SK-N-SH (cell line): ENCODE results near the gene BICC1. TPM values are rescaled to one million over a fixed set of nuclear protein-coding genes. Genes with fewer than 3 reads are reported as not detected.
"Not testable (repeated sequence)": the region's sequence is repeated elsewhere in the genome, so short reads cannot be mapped to it uniquely, and the experiment has no call there.

Experiments
- CTCF ChIA-PET: fragments of 300-600, 350-600 bp; formaldehyde crosslinking; extraction: SDS; loops from one replicate; lab custom pipeline; 2021; lab: Yijun Ruan, JAX
- POLR2A ChIA-PET: fragments of 350-600 bp; sonication (Branson Sonifier 250); formaldehyde crosslinking; extraction: SDS; loops from one replicate; lab custom pipeline; 2020; ENCODE audit warnings: antibody characterized with exemption, inconsistent platforms; lab: Yijun Ruan, JAX
- DNase-seq: peaks from one replicate; pipeline ENCODE4 v3.0.0; 2012
- H2AFZ ChIP-seq: fragments of 200-600 bp; sonication (generic); 2 replicates; pipeline ENCODE4 v1.8.1; 2016; ENCODE audit warnings: antibody characterized with exemption, mild to moderate bottlenecking, low read depth
- H3F3A ChIP-seq: fragments of 200-600 bp; sonication (generic); replicated peaks from 2 replicates; pipeline ENCODE3; 2016; ENCODE audit warnings: antibody characterized with exemption, mild to moderate bottlenecking; ENCODE audit not compliant: insufficient read depth
- H3K27ac ChIP-seq, 2 experiments: fragments of 200-500 bp in 1 of 2; fragments of 200-600 bp in 1 of 2; sonication (Bioruptor generic) in 1 of 2; sonication (generic), shearing (Covaris generic) in 1 of 2; 2 replicates each; pipeline versions ENCODE4 v1.5.1 to v1.6.1; 2014 to 2016; ENCODE audit warnings: low read depth in 2 of 2, inconsistent platforms in 1 of 2, low read length in 1 of 2, mild to moderate bottlenecking in 1 of 2, mixed read lengths in 1 of 2
- H3K27me3 ChIP-seq: fragments of 200-600 bp; sonication (generic), shearing (Covaris generic); 2 replicates; pipeline ENCODE4 v1.6.1; 2016; ENCODE audit warnings: mixed run types; ENCODE audit not compliant: insufficient read depth
- H3K36me3 ChIP-seq, 2 experiments: fragments of 200-500 bp in 1 of 2; fragments of 200-600 bp in 1 of 2; sonication (Bioruptor generic) in 1 of 2; sonication (generic) in 1 of 2; replicated peaks in 1 of 2; 2 replicates each; pipeline versions ENCODE3 to v1.5.1; 2014 to 2016; ENCODE audit warnings: low read length in 1 of 2, mild to moderate bottlenecking in 1 of 2; ENCODE audit not compliant: insufficient read depth in 2 of 2, control insufficient read depth in 1 of 2
- H3K4me1 ChIP-seq, 2 experiments: fragments of 200-500 bp in 1 of 2; fragments of 200-600 bp in 1 of 2; sonication (Bioruptor generic) in 1 of 2; sonication (generic), shearing (Covaris generic) in 1 of 2; 2 replicates each; pipeline versions ENCODE4 v1.5.1 to v1.6.1; 2014 to 2016; ENCODE audit warnings: low read depth in 1 of 2, low read length in 1 of 2, mixed run types in 1 of 2; ENCODE audit not compliant: insufficient read depth in 2 of 2, control insufficient read depth in 1 of 2
- H3K4me2 ChIP-seq: fragments of 200-600 bp; sonication (generic), shearing (Covaris generic); 2 replicates; pipeline ENCODE4 v1.6.1; 2017; ENCODE audit warnings: mixed run types
- H3K4me3 ChIP-seq, 2 experiments: fragments of 200-500 bp in 1 of 2; fragments of 200-600 bp in 1 of 2; sonication (Bioruptor generic) in 1 of 2; sonication (generic), shearing (Covaris generic) in 1 of 2; 2 replicates each; pipeline versions ENCODE4 v1.5.1 to v1.8.1; 2014 to 2016; ENCODE audit warnings: low read depth in 2 of 2, inconsistent platforms in 1 of 2, low read length in 1 of 2, mild to moderate bottlenecking in 1 of 2, mixed read lengths in 1 of 2, moderate library complexity in 1 of 2
- H3K79me2 ChIP-seq: fragments of 200-600 bp; sonication (generic); 2 replicates; pipeline ENCODE4 v1.8.1; 2017; ENCODE audit warnings: mild to moderate bottlenecking; ENCODE audit not compliant: insufficient read depth
- H3K9ac ChIP-seq: fragments of 200-600 bp; sonication (generic); 2 replicates; pipeline ENCODE4 v1.6.1; 2017; ENCODE audit warnings: mixed run types
- H3K9me2 ChIP-seq: fragments of 200-600 bp; sonication (generic); 2 replicates; pipeline ENCODE4 v1.6.1; 2017; ENCODE audit warnings: mixed run types
- H3K9me3 ChIP-seq: fragments of 200-600 bp; sonication (generic); 2 replicates; pipeline ENCODE4 v1.6.1; 2017; ENCODE audit warnings: mixed run types, mild to moderate bottlenecking, moderate library complexity
- H4K20me1 ChIP-seq: fragments of 200-600 bp; sonication (generic); 2 replicates; pipeline ENCODE4 v1.6.1; 2017; ENCODE audit warnings: mild to moderate bottlenecking, mixed run types; ENCODE audit not compliant: insufficient read depth
- CHD2 ChIP-seq: fragments of 150-350 bp; IDR thresholded peaks from 2 replicates; pipeline ENCODE4 v1.6.1; 2018; ENCODE audit warnings: low read length; ENCODE audit not compliant: partially characterized antibody
- CTCF ChIP-seq: fragments of 200-600 bp; sonication (generic); IDR thresholded peaks from 2 replicates; pipeline ENCODE4 v1.6.1; 2017; ENCODE audit warnings: antibody characterized with exemption, mild to moderate bottlenecking, moderate library complexity
- ELF1 ChIP-seq: IDR thresholded peaks from 2 replicates; pipeline ENCODE4 v1.4.0; 2012
- EP300 ChIP-seq, 2 experiments: IDR thresholded peaks; 2 replicates each; pipeline versions ENCODE4 v1.4.0 to v1.6.1; 2012; ENCODE audit warnings: borderline replicate concordance in 1 of 2, low read depth in 1 of 2, low read length in 1 of 2
- EZH2phosphoT487 ChIP-seq: fragments of 200-600 bp; sonication (generic); IDR thresholded peaks from 2 replicates; pipeline ENCODE4 v1.6.1; 2017; ENCODE audit warnings: low read depth, mixed run types, mild to moderate bottlenecking, antibody characterized with exemption, moderate library complexity, borderline replicate concordance
- FOXJ3 ChIP-seq: sonication (generic); formaldehyde crosslinking; IDR thresholded peaks from 2 replicates; pipeline ENCODE4 v1.5.1; 2020; ENCODE audit warnings: mild to moderate bottlenecking, missing genetic modification reagents
- FOXM1 ChIP-seq: IDR thresholded peaks from 2 replicates; pipeline ENCODE4 v1.4.0; 2012; ENCODE audit warnings: low read depth, mild to moderate bottlenecking
- GABPA ChIP-seq: IDR thresholded peaks from 2 replicates; pipeline ENCODE4 v1.4.0; 2012; ENCODE audit warnings: low read depth, mild to moderate bottlenecking
- JUND ChIP-seq: IDR thresholded peaks from 2 replicates; pipeline ENCODE4 v1.4.0; 2012
- MXI1 ChIP-seq: IDR thresholded peaks from 2 replicates; pipeline ENCODE4 v1.6.1; 2012; ENCODE audit warnings: mild to moderate bottlenecking, low read depth, low read length, improper control_type of control experiment
- NFIC ChIP-seq: IDR thresholded peaks from 2 replicates; pipeline ENCODE4 v1.4.0; 2012; ENCODE audit warnings: borderline replicate concordance
- NRF1 ChIP-seq: IDR thresholded peaks from 2 replicates; pipeline ENCODE4 v1.6.1; 2012; ENCODE audit warnings: low read depth, mild to moderate bottlenecking, low read length
- POLR2AphosphoS5 ChIP-seq: IDR thresholded peaks from 2 replicates; pipeline ENCODE4 v1.6.1; 2012; ENCODE audit warnings: low read depth, low read length
- SIN3A ChIP-seq: IDR thresholded peaks from 2 replicates; pipeline ENCODE4 v1.6.1; 2012; ENCODE audit warnings: low read depth, mild to moderate bottlenecking, low read length, moderate library complexity, borderline replicate concordance
- SMC3 ChIP-seq: IDR thresholded peaks from 2 replicates; pipeline ENCODE4 v1.6.1; 2012; ENCODE audit warnings: low read depth, low read length, improper control_type of control experiment
- TEAD4 ChIP-seq: IDR thresholded peaks from 2 replicates; pipeline ENCODE4 v1.4.0; 2012; ENCODE audit warnings: mild to moderate bottlenecking, borderline replicate concordance; ENCODE audit not compliant: insufficient read depth
- USF2 ChIP-seq: fragments of 150-350 bp; IDR thresholded peaks from 2 replicates; pipeline ENCODE4 v1.6.1; 2017; ENCODE audit warnings: antibody characterized with exemption, low read length, low read depth, borderline replicate concordance
- WGBS: methylation state at CpG from one replicate; pipeline ENCODE4 v1.1.6; 2017; ENCODE audit warnings: low lambda C conversion rate; 5-methylcytosine and 5-hydroxymethylcytosine counted together
- polyA plus RNA-seq, 3 experiments: library from polyadenylated mRNA; depleted of rRNA; stranded (reverse); fragments of >200 nt; gene quantifications; 2 replicates each; pipeline ENCODE4 v1.2.3, GENCODE V29; 2012
- TF ChIP-seq, protein P1 (sequence below): fragments of 150-350 bp; IDR thresholded peaks from 2 replicates; pipeline ENCODE4 v1.6.1; 2016; ENCODE audit warnings: mild to moderate bottlenecking, low read depth, low read length

Gene BICC1
- polyA plus RNA-seq, 1 of the 3 experiments (the other 2 are of a cell fraction): 1.5 TPM

DNA sequence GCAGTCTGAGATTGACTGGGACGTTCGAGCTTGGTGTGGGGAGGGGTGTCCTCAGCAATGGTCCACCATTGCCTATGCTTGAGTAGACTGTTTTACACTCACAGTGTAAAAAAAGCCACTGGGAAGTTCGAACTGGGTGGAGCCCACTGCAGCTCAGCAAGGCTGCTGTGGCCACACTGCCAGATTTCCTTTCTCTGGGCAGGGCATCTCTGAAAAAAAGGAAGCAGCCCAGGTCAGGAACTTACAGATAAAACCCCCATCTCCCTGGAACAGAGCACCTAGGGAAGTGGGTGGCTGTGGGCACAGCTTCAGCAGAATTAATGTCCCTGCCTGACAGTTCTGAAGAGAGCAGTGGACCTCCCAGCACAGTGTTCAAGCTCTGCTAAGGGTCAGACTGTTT, 80.3 kb downstream of the BICC1 start:
- Histone ChIP-seq H3K4me2 (no peak overlapping the region), H3K27ac (no peak overlapping the region), H3K27me3 (no peaks in the 10 kb centered on the region), H3K9ac (no peak overlapping the region), H3K79me2 (0 out of 2 replicates have a peak, but pooled peaks cover 7% of the 10 kb centered on the region), H4K20me1 (peaks cover 8% of the 10 kb centered on the region; the same call in 1 of the 2 replicates), H3K4me3 (no peak overlapping the region), H3K36me3 (no peaks in the 10 kb centered on the region), H3F3A (peaks cover 17% of the 10 kb centered on the region), H2AFZ (no peak overlapping the region), H3K9me2 (no peaks in the 10 kb centered on the region), H3K9me3 (peaks cover 3% of the 10 kb centered on the region; the same call in 1 of the 2 replicates), H3K4me1 (peaks cover 5% of the 10 kb centered on the region in 2 experiments; a peak in 3 of 4 replicates)
- ChIA-PET CTCF (interaction anchor here (0.9 to 1.2 kb wide), 2 partner anchors 9 to 63 kb away, joined by 3 read pairs; no protein-coding TSS in a partner anchor), POLR2A (no interaction called here)
- DNase-seq: no peak
- 72% methylated on average over 3 of the region's 3 CpGs for WGBS
- no peak for TF ChIP-seq ELF1

DNA sequence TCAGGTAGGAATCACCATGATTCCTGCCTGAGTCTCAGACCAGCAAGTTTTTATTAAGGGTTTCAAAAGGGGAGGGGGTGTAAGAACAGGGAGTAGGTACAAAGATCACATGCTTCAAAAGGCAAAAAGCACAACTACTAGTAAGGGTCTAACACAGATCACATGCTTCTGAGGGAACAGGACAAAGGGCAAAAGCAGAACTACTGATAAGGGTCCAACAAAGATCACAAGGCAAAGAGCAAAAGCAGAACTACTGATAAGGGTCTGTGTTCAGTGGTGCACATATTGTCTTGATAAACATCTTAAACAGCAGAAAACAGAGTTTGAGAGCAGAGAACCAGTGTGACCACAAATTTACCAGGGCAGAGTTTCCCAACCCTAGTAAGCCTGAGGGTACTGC, 84.5 kb downstream of the BICC1 start:
- H3K9ac ChIP-seq, H2AFZ ChIP-seq, H3K4me1 ChIP-seq, H3K36me3 ChIP-seq, H3K4me3 ChIP-seq, H3K9me2 ChIP-seq, DNase-seq, CTCF ChIA-PET, H3K9me3 ChIP-seq, H3K4me2 ChIP-seq, H3K79me2 ChIP-seq, H3F3A ChIP-seq, H3K27ac ChIP-seq, POLR2A ChIA-PET, H3K27me3 ChIP-seq, H4K20me1 ChIP-seq: not testable (repeated sequence)

DNA sequence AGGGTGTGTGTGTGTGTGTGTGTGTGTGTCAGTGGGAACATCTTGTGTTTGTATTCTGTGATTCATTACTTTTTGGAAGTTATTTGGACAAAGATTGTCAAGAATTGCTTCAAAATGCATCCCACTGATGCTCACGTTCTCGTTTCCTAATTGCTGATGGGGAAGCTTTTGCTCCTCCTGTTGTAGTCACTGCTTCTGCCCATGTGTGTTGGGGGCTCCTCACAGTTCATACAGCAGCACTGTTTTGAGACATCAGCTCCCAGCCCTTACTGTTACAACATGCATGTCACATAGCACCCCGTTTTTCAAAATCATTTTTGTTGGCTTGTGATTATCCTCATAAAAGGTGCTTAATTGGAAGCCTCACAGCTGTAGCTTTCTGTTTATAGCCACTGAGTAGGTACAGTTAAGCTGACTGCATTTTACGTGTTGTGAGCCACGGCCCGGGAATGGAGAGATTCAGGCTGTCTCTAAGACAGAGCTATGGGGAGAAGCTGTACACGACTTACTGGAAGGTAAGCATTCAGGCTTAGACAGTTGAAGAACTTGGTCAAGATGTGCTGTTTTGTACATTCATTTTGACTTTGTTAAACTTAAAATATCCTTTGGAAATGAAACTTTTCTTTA, 87.4 kb downstream of the BICC1 start:
- Histone ChIP-seq H3K27me3 (no peaks in the 10 kb centered on the region), H3K9ac (no peak overlapping the region), H3K4me3 (no peak overlapping the region), H3K9me2 (no peaks in the 10 kb centered on the region), H3K79me2 (peaks cover 4% of the 10 kb centered on the region; the same call in 1 of the 2 replicates), H3K4me2 (no peak overlapping the region), H2AFZ (no peak overlapping the region), H3K27ac (no peak overlapping the region), H3K9me3 (peaks cover 7% of the 10 kb centered on the region; the same call in 1 of the 2 replicates), H3K36me3 (peaks cover 0 to 2% of the 10 kb centered on the region in 2 experiments), H3F3A (no peaks in the 10 kb centered on the region), H3K4me1 (no peaks in the 10 kb centered on the region; a peak in 1 of 4 replicates), H4K20me1 (no peaks in the 10 kb centered on the region)
- POLR2A ChIA-PET: no interaction called here
- DNase-seq: no peak
- no peak for TF ChIP-seq NRF1
- no peak for TF ChIP-seq JUND
- no peak for TF ChIP-seq ELF1
- no peak for TF ChIP-seq USF2
- no peak for TF ChIP-seq MXI1
- no peak for TF ChIP-seq NFIC
- TF ChIP-seq CTCF: no peak
- no peak for TF ChIP-seq EZH2phosphoT487
- TF ChIP-seq GABPA: no peak
- TF ChIP-seq FOXJ3 (CRISPR knock-in tag): no peak
- no peak for TF ChIP-seq FOXM1
- no peak for TF ChIP-seq SMC3
- TF ChIP-seq CHD2: no peak
- no peak for TF ChIP-seq TEAD4
- no peak for TF ChIP-seq EP300 (IDR thresholded peaks at IDR 0.05; ENCODE audit: borderline replicate concordance in 1 of 2, low read depth in 1 of 2, low read length in 1 of 2)
- no peak for TF ChIP-seq SIN3A
- no peak for TF ChIP-seq POLR2AphosphoS5
- TF ChIP-seq, protein P1, sequence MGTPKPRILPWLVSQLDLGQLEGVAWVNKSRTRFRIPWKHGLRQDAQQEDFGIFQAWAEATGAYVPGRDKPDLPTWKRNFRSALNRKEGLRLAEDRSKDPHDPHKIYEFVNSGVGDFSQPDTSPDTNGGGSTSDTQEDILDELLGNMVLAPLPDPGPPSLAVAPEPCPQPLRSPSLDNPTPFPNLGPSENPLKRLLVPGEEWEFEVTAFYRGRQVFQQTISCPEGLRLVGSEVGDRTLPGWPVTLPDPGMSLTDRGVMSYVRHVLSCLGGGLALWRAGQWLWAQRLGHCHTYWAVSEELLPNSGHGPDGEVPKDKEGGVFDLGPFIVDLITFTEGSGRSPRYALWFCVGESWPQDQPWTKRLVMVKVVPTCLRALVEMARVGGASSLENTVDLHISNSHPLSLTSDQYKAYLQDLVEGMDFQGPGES: no peak
- CTCF ChIA-PET: interaction anchor here (0.9 kb wide), 1 partner anchor 17 kb away, joined by 3 read pairs; no protein-coding TSS in a partner anchor
- 90% methylated on average over 7 of the region's 7 CpGs for WGBS
